RCC 7860 (cell line): Measurements from ENCODE around the gene PCDHA3.
"Not testable (repeated sequence)": the region's sequence is repeated elsewhere in the genome, so short reads cannot be mapped to it uniquely, and the experiment has no call there.

Source experiments
- DNase-seq: peaks from one replicate; pipeline ENCODE4 v3.0.0-alpha.2; 2015; ENCODE audit warnings: low spot score
- FAIRE-seq: peaks from 2 replicates; lab custom pipeline; 2012; peaks lifted over from hg19 to GRCh38; lab: Jason Lieb, UNC

The PCDHA3 gene

GRCh38 chr5:140808889-140809291, 8.0 kb downstream of the PCDHA3 start:
- no peak for FAIRE-seq

GRCh38 chr5:140821375-140822280, 20.8 kb downstream of the PCDHA3 start, which contains the start of gene PCDHA5:
TSS of gene PCDHA5 (plus strand) at chr5:140821613.
- FAIRE-seq (no peak), DNase-seq (peak; percentile 6)

More at GRCh38 chr5:140808889-140809291, 8.0 kb downstream of the PCDHA3 start:
- DNase-seq = no peak

- DNase-seq (no peak), FAIRE-seq (no peak)
These were observed 21.4 kb downstream of the PCDHA3 start for GRCh38 chr5:140822281-140822629.

DNA sequence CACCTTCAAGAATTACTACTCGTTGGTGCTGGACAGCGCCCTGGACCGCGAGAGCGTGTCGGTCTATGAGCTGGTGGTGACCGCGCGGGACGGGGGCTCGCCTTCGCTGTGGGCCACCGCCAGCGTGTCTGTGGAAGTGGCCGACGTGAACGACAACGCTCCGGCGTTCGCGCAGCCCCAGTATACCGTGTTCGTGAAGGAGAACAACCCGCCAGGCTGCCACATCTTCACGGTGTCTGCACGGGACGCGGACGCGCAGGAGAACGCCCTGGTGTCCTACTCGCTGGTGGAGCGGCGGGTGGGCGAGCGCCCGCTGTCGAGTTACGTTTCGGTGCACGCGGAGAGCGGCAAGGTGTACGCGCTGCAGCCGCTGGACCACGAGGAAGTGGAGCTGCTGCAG, 22.1 kb downstream of the PCDHA3 start:
- FAIRE-seq, DNase-seq: not testable (repeated sequence)

DNA sequence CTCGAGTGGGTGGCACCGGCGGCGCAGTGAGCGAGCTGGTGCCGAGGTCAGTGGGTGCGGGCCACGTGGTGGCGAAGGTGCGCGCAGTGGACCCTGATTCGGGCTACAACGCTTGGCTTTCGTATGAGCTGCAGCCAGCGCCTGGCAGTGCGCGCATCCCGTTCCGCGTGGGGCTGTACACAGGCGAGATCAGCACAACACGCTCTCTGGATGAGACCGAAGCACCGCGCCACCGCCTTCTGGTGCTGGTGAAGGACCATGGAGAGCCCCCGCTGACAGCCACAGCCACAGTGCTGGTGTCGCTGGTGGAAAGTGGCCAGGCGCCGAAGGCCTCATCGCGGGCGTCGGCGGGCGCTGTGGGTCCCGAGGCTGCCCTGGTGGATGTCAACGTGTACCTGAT, 22.6 kb downstream of the PCDHA3 start:
- DNase-seq = no peak
- no peak for FAIRE-seq

GRCh38 chr5:140827704-140828361, 27.0 kb downstream of the PCDHA3 start, which contains the start of gene PCDHA6:
TSS of gene PCDHA6 (plus strand) at chr5:140827960. CDS start at chr5:140828092, 132 bp downstream.
- FAIRE-seq (no peak), DNase-seq (peak; percentile 1)

GRCh38 chr5:140828362-140828737, 27.5 kb downstream of the PCDHA3 start:
- DNase-seq (no peak), FAIRE-seq (no peak)

- FAIRE-seq, DNase-seq: not testable (repeated sequence)
These were observed 28.9 kb downstream of the PCDHA3 start for GRCh38 chr5:140829511-140830501.

DNA sequence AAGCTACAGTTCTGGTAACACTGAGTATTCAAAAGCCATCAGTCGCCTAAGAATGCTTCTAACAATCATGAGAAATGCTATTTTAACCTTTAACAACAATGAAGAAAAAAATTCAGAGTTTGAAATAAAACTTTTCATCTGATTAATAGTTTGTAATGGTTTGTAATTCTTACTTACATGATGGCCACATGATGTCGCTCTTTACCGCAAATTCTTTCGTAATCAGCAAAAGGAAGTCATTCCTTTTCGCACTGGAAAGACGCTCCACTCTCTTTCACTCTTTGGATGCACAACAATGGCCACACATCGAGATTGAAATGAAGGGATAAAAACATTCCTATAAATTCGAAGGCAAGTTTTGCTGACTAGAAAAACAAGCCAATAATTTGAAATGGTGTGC, 33.1 kb downstream of the PCDHA3 start, which contains the start of gene PCDHA7:
PCDHA7 (plus strand) TSS at position 277 of the 400 bp plus-strand sequence; CDS start at position 392, 115 bp downstream.
- DNase-seq = peak; percentile 4
- FAIRE-seq = no peak

GRCh38 chr5:140834439-140835008, 33.7 kb downstream of the PCDHA3 start:
- not testable (repeated sequence) for FAIRE-seq

GRCh38 chr5:140835622-140836510, 35.0 kb downstream of the PCDHA3 start:
- no peak for FAIRE-seq
- no peak for DNase-seq

More at GRCh38 chr5:140834439-140835008, 33.7 kb downstream of the PCDHA3 start:
- not testable (repeated sequence) for DNase-seq

DNA sequence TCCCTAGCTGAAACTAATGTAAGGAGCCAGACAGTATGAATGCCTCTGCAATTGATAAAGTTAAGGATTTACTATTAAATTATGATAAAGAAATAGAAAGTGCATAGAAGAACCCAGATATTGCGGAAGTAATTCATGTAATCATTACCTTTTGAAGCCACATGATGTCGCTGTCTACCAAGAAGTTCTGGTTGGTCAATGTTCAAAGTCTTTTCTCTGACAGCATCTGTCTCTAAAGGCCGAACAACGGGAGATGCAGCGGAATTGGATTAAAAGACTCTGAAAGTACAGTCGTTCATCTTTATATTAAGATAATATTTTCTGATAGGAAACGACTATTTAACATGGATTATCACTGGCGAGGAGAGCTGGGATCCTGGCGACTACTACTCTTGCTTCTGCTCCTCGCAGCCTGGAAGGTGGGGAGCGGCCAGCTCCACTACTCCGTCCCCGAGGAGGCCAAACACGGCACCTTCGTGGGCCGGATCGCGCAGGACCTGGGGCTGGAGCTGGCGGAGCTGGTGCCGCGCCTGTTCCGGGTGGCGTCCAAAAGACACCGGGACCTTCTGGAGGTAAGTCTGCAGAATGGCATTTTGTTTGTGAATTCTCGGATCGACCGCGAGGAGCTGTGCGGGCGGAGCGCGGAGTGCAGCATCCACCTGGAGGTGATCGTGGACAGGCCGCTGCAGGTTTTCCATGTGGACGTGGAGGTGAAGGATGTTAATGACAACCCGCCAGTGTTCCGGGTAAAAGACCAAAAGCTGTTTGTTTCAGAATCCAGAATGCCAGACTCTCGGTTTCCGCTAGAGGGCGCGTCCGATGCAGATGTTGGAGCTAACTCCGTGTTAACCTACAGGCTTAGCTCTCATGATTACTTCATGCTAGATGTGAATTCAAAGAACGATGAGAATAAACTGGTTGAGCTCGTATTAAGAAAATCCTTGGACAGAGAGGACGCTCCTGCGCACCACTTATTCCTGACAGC, 40.4 kb downstream of the PCDHA3 start, which contains the start of gene PCDHA8:
PCDHA8 (plus strand) TSS at position 210 of the 985 bp plus-strand sequence; CDS start at position 345, 135 bp downstream.
- FAIRE-seq = no peak

GRCh38 chr5:140842798-140843733, 42.2 kb downstream of the PCDHA3 start:
- FAIRE-seq = no peak
- no peak for DNase-seq

More for the DNA sequence above, 40.4 kb downstream of the PCDHA3 start, which contains the start of gene PCDHA8:
- DNase-seq = no peak

DNA sequence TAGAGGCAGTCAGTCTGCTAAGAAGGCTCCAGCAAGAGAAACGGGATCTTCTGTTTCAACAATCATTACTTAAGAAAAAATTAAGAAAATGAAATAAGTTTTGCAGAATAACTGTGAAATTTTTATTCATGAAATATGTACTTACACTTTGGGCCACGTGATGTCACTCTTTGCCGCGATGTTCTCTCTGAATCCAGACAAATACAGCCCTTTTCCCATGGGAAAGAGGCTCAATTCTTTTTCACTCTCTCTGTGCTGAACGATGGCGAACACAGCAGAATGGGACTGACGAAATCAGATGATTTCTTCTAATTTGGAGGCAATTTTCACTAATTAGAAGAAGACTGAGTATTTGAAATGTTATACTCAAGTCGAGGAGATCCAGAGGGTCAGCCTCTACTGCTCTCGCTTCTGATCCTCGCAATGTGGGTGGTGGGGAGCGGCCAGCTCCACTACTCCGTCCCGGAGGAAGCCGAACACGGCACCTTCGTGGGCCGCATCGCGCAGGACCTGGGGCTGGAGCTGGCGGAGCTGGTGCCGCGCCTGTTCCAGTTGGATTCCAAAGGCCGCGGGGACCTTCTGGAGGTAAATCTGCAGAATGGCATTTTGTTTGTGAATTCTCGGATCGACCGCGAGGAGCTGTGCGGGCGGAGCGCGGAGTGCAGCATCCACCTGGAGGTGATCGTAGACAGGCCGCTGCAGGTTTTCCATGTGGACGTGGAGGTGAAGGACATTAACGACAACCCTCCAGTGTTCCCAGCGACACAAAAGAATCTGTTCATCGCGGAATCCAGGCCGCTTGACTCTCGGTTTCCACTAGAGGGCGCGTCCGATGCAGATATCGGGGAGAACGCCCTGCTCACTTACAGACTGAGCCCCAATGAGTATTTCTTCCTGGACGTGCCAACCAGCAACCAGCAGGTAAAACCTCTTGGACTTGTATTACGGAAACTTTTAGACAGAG, 47.6 kb downstream of the PCDHA3 start, which contains the start of gene PCDHA9:
PCDHA9 (plus strand) TSS at position 244 of the 964 bp plus-strand sequence; CDS start at position 358, 114 bp downstream.
- not testable (repeated sequence) for DNase-seq, FAIRE-seq
